K562 (cell line): ENCODE measurements around the gene GGT1. TPM values are rescaled to one million over a fixed set of nuclear protein-coding genes. Genes with fewer than 3 reads are reported as not detected.
"Not testable (repeated sequence)": the region's sequence is repeated elsewhere in the genome, so short reads cannot be mapped to it uniquely, and the experiment has no call there.

ENCODE experiments used
- ATAC-seq: fragments of 200-7000 bp; cut with Tn5 transposase; 3 replicates; pipeline ENCODE4 v1.9.1; 2020; ENCODE audit warnings: moderate library complexity
- BruUV-seq: library from RNA; stranded (reverse); fragments of 400-500 nt; replicated peaks from 2 replicates; lab custom pipeline; 2021; lab: Mats Ljungman, UMichigan
- CTCF ChIA-PET: fragments of 300-600 bp; formaldehyde crosslinking; extraction: SDS; loops from one replicate; lab custom pipeline; 2021; ENCODE audit warnings: low intra/inter-chr PET ratio; lab: Yijun Ruan, JAX
- POLR2A ChIA-PET: fragments of 300-600, 350-650 bp; sonication (Branson Sonifier 250); formaldehyde crosslinking; extraction: SDS; loops from one replicate; lab custom pipeline; 2021; ENCODE audit warnings: antibody characterized with exemption, inconsistent platforms; lab: Yijun Ruan, JAX
- DNase-seq, 4 experiments: peaks; one replicate each; pipeline versions ENCODE4 v3.0.0 to v3.0.0-alpha.2; 2011 to 2018; ENCODE audit warnings: low spot score in 3 of 4, mixed read lengths in 3 of 4; ENCODE audit errors: extremely low read depth in 1 of 4
- FAIRE-seq: peaks from 2 replicates; lab custom pipeline; 2011; peaks lifted over from hg19 to GRCh38; lab: Jason Lieb, UNC
- H2AFZ ChIP-seq: 2 replicates; pipeline ENCODE4 v1.6.0; 2011; ENCODE audit warnings: low read depth, low read length, control low read depth, inconsistent platforms
- H3K27ac ChIP-seq: fragments of 200-600 bp; 3 replicates; pipeline ENCODE4 v1.8.0; 2011; ENCODE audit warnings: low read depth, mild to moderate bottlenecking, control low read depth, inconsistent platforms, low read length, moderate library complexity, mixed read lengths; ENCODE audit errors: extremely low read depth
- H3K27me3 ChIP-seq, 2 experiments: fragments of 300-600 bp in 1 of 2; 2 replicates in 1 of 2; 3 replicates in 1 of 2; pipeline versions ENCODE4 v1.6.0 to v1.8.0; 2011; ENCODE audit warnings: inconsistent platforms in 2 of 2, low read length in 2 of 2, mild to moderate bottlenecking in 1 of 2, mixed read lengths in 1 of 2, moderate library complexity in 1 of 2; ENCODE audit not compliant: control insufficient read depth in 2 of 2, insufficient read depth in 2 of 2
- H3K36me3 ChIP-seq: fragments of 300-600 bp; 3 replicates; pipeline ENCODE4 v1.8.0; 2011; ENCODE audit warnings: mild to moderate bottlenecking, low read length, inconsistent platforms; ENCODE audit not compliant: control insufficient read depth, insufficient read depth
- H3K4me1 ChIP-seq, 2 experiments: fragments of 200-600 bp in 1 of 2; replicated peaks in 1 of 2; 2 replicates in 1 of 2; 3 replicates in 1 of 2; pipeline versions ENCODE4 v1.5.1 to v1.8.0; 2011; ENCODE audit warnings: inconsistent platforms in 2 of 2, low read length in 2 of 2, mild to moderate bottlenecking in 1 of 2, mixed read lengths in 1 of 2, moderate library complexity in 1 of 2; ENCODE audit not compliant: control insufficient read depth in 2 of 2, insufficient read depth in 2 of 2
- H3K4me2 ChIP-seq: 2 replicates; pipeline ENCODE4 v1.6.1; 2011; ENCODE audit warnings: low read length, control low read depth, inconsistent platforms, mixed read lengths; ENCODE audit not compliant: insufficient read depth
- H3K4me3 ChIP-seq: fragments of 200-600 bp; sonication (generic), shearing (Covaris generic); 2 replicates; pipeline ENCODE4 v1.5.1; 2016; ENCODE audit warnings: control low read depth, inconsistent platforms
- H3K79me2 ChIP-seq: fragments of 200-600 bp; 3 replicates; pipeline ENCODE4 v1.8.0; 2011; ENCODE audit warnings: low read length, inconsistent platforms; ENCODE audit not compliant: control insufficient read depth, insufficient read depth
- H3K9ac ChIP-seq, 2 experiments: 2 replicates each; pipeline versions ENCODE4 v1.6.0 to v1.6.1; 2011; ENCODE audit warnings: low read depth in 2 of 2, low read length in 2 of 2, control low read depth in 1 of 2, inconsistent platforms in 1 of 2, mild to moderate bottlenecking in 1 of 2, mixed read lengths in 1 of 2; ENCODE audit not compliant: insufficient read depth in 1 of 2
- H3K9me1 ChIP-seq: one replicate; pipeline ENCODE4 v1.6.0; 2011; ENCODE audit warnings: inconsistent platforms, mild to moderate bottlenecking, low read length, moderate library complexity; ENCODE audit not compliant: control insufficient read depth, insufficient read depth
- H3K9me3 ChIP-seq: replicated peaks from 2 replicates; pipeline ENCODE4 v1.5.1; 2011; ENCODE audit warnings: low read depth, low read length, inconsistent platforms; ENCODE audit not compliant: control insufficient read depth, insufficient read depth
- H4K20me1 ChIP-seq: replicated peaks from 2 replicates; pipeline ENCODE4 v1.6.1; 2011; ENCODE audit warnings: low read length, inconsistent platforms, mixed read lengths; ENCODE audit not compliant: control insufficient read depth, insufficient read depth
- ELF2 ChIP-seq: fragments of 250-450 bp; sonication (Bioruptor Pico); IDR thresholded peaks from 2 replicates; pipeline ENCODE4 v1.5.0; 2021; ENCODE audit warnings: mild to moderate bottlenecking
- GATAD2A ChIP-seq: fragments of 450-650 bp; IDR thresholded peaks from 2 replicates; pipeline ENCODE4 v1.6.1; 2017
- YY1 ChIP-seq, 3 experiments: IDR thresholded peaks; 2 replicates each; pipeline ENCODE4 v1.6.1; 2011; ENCODE audit warnings: low read length in 2 of 3, mild to moderate bottlenecking in 2 of 3, moderate library complexity in 2 of 3, borderline replicate concordance in 1 of 3, control low read depth in 1 of 3, low read depth in 1 of 3; ENCODE audit not compliant: insufficient read depth in 3 of 3, insufficient replicate concordance in 2 of 3, control insufficient read depth in 1 of 3, insufficient read length in 1 of 3; ENCODE audit errors: extremely low read depth in 1 of 3
- ZBTB33 ChIP-seq: sonication (generic); formaldehyde crosslinking; IDR thresholded peaks from 2 replicates; pipeline ENCODE4 v1.8.1; 2023; ENCODE audit warnings: mild to moderate bottlenecking, missing genetic modification reagents
- ZBTB34 ChIP-seq: fragments of 250-450 bp; sonication (Bioruptor Pico); IDR thresholded peaks from 2 replicates; pipeline ENCODE4 v1.8.0; 2021; ENCODE audit warnings: mild to moderate bottlenecking, moderate library complexity
- WGBS: fragments of 100-300 bp; shearing (Covaris generic); methylation state at CpG from one replicate; pipeline ENCODE4 v1.1.6; 2016; ENCODE audit warnings: low coverage, mixed read lengths; ENCODE audit not compliant: insufficient coverage; ENCODE audit errors: missing lambda C conversion rate; 5-methylcytosine and 5-hydroxymethylcytosine counted together
- in situ Hi-C: fragments of 300-500 bp; cut with MboI; formaldehyde crosslinking; loops from 4 replicates; pipeline ENCODE4 v1.15.0; 2018; ENCODE audit warnings: inconsistent platforms, mixed read lengths
- intact Hi-C: fragments of 100-400 bp; cut with micrococcal nuclease; formaldehyde crosslinking; loops from 2 replicates; pipeline ENCODE4 v1.14.2; 2022
- polyA plus RNA-seq, 8 experiments: library from polyadenylated mRNA; depleted of rRNA in 4 of 8; stranded (reverse) in 5 of 8; unstranded in 3 of 8; fragments of >200 nt; fragmentation: Nextera tagmentation in 2 of 8; fragmentation: Illumina TruSeq in 1 of 8; extraction: Ambion mirVana in 2 of 8; extraction: Trizol in 1 of 8; gene quantifications; 2 replicates each; pipeline versions ENCODE4 v1.2.1 to v1.2.3, GENCODE V29; 2011 to 2014; ENCODE audit warnings: inconsistent platforms in 1 of 8, missing spikeins in 1 of 8
- total RNA-seq, 7 experiments: library from RNA; depleted of rRNA in 6 of 7; stranded (reverse); fragments of >200 nt in 6 of 7; fragmentation: Illumina TruSeq in 2 of 7; extraction: Trizol in 2 of 7; gene quantifications; 2 replicates each; pipeline versions ENCODE4 v1.2.1 to v1.2.3, GENCODE V29; 2011 to 2021; ENCODE audit warnings: low replicate concordance in 1 of 7
- TF ChIP-seq, protein P1 (sequence below): fragments of 250-450 bp; sonication (Bioruptor Pico); IDR thresholded peaks from 2 replicates; pipeline ENCODE4 v1.8.0; 2022; ENCODE audit warnings: inconsistent platforms, mild to moderate bottlenecking, moderate library complexity, borderline replicate concordance

Gene GGT1
- total and polyA plus RNA-seq, 9 of the 15 experiments (the other 6 are each of a cell fraction or from before 2014, with no cell fraction given) = 0.46 to 11.8 (median 6.9) TPM

- TF ChIP-seq GATAD2A (no peak), ELF2 (CRISPR knock-in tag) (no peak), YY1 (IDR thresholded peaks at IDR 0.05; ENCODE audit: borderline replicate concordance in 1 of 3, control insufficient read depth in 1 of 3, extremely low read depth in 1 of 3, insufficient read depth in 3 of 3, insufficient read length in 1 of 3, insufficient replicate concordance in 2 of 3, low read depth in 1 of 3, low read length in 2 of 3) (peak in 2 of 3 experiments; percentile 14 to 22), ZBTB34 (CRISPR knock-in tag) (no peak)
- TF ChIP-seq, protein P1, sequence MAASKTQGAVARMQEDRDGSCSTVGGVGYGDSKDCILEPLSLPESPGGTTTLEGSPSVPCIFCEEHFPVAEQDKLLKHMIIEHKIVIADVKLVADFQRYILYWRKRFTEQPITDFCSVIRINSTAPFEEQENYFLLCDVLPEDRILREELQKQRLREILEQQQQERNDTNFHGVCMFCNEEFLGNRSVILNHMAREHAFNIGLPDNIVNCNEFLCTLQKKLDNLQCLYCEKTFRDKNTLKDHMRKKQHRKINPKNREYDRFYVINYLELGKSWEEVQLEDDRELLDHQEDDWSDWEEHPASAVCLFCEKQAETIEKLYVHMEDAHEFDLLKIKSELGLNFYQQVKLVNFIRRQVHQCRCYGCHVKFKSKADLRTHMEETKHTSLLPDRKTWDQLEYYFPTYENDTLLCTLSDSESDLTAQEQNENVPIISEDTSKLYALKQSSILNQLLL (CRISPR knock-in tag) = no peak
Measured at GRCh38 chr22:24592851-24593558, 10.0 kb upstream of the GGT1 start, which contains the start of gene LRRC75B (continued).

DNA sequence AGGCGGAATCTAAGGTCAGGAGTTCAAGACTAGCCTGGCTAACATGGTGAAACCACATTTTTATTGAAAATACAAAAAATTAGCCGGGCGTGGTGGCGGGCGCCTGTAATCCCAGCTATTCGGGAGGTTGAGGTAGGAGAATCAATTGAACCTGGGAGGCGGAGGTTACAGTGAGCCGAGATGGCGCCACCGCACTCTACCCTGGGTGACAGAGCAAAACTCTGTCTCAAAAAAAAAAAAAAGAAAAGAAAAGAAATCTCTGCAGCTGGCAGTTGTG lies 9.5 kb upstream of the GGT1 start:
- 0 out of 2 replicates have a peak overlapping the region, but pooled peaks have one; percentile 66 for H3K4me2 ChIP-seq
- peak; percentile 25; the same call in 1 of the 2 replicates for TF ChIP-seq ZBTB33
- H2AFZ ChIP-seq, ATAC-seq, CTCF ChIA-PET, intact Hi-C loops, H3K27me3 ChIP-seq, in situ Hi-C loops, FAIRE-seq, H3K79me2 ChIP-seq, H3K9me1 ChIP-seq, H3K36me3 ChIP-seq, H3K27ac ChIP-seq, H3K9me3 ChIP-seq, H4K20me1 ChIP-seq, H3K4me3 ChIP-seq, DNase-seq: not testable (repeated sequence)
- WGBS = 68% methylated on average over 4 of the region's 10 CpGs
- POLR2A ChIA-PET = interaction anchor here (1.0 to 1.8 kb wide), 2 partner anchors 10 to 11 kb away, joined by 3 to 4 read pairs; partner anchors contain the start of gene GGT1
- TSS peak; percentile 47 for BruUV-seq
- H3K9ac ChIP-seq = peak overlapping the region in 1 of 2 experiments; percentile 49; a peak in 2 of 4 replicates
- H3K4me1 ChIP-seq = peaks cover 0 to 22% of the 10 kb centered on the region in 2 experiments; a peak in 2 of 5 replicates
